HAP-1 (cell line): ENCODE measurements around the gene HSPB7.
"Not testable (repeated sequence)": the region's sequence is repeated elsewhere in the genome, so short reads cannot be mapped to it uniquely, and the experiment has no call there.

Source experiments
- DNase-seq, 2 experiments: peaks; one replicate each; pipeline ENCODE4 v3.0.0-alpha.2; 2016 to 2020; ENCODE audit warnings: low spot score in 2 of 2
- H3K27me3 ChIP-seq: fragments of 250-450 bp; sonication (Bioruptor Pico); 2 replicates; pipeline ENCODE4 v1.5.1; 2020; ENCODE audit warnings: low read depth, mild to moderate bottlenecking, moderate library complexity
- H3K36me3 ChIP-seq: fragments of 250-450 bp; sonication (Bioruptor Pico); replicated peaks from 2 replicates; pipeline ENCODE4 v1.5.1; 2020; ENCODE audit warnings: mild to moderate bottlenecking
- H3K4me1 ChIP-seq: fragments of 250-450 bp; sonication (Bioruptor Pico); 2 replicates; pipeline ENCODE4 v1.5.1; 2020; ENCODE audit warnings: mild to moderate bottlenecking
- H3K4me3 ChIP-seq: fragments of 250-450 bp; sonication (Bioruptor Pico); 2 replicates; pipeline ENCODE4 v1.5.1; 2020; ENCODE audit warnings: mild to moderate bottlenecking, moderate library complexity
- H3K9me3 ChIP-seq: fragments of 250-450 bp; sonication (Bioruptor Pico); 2 replicates; pipeline ENCODE4 v1.5.1; 2020; ENCODE audit warnings: mild to moderate bottlenecking, moderate library complexity
- in situ Hi-C: fragments of 300-500 bp; cut with MboI; formaldehyde crosslinking; loops from 3 replicates; pipeline ENCODE4 v1.14.3; 2020; ENCODE audit warnings: low sequenced_read_pairs, inconsistent platforms, mixed read lengths

HSPB7 gene

GRCh38 chr1:15981679-15982078, 36.2 kb downstream of the HSPB7 start:
- Histone ChIP-seq H3K27me3 (no peaks in the 10 kb centered on the region), H3K36me3 (no peaks in the 10 kb centered on the region), H3K4me1 (no peaks in the 10 kb centered on the region), H3K4me3 (no peak overlapping the region), H3K9me3 (peaks cover 3% of the 10 kb centered on the region)
- no peak for DNase-seq
- in situ Hi-C loops: no loop called here

- H3K9me3 ChIP-seq, in situ Hi-C loops: not testable (repeated sequence)
These were observed 39.9 kb downstream of the HSPB7 start for GRCh38 chr1:15977947-15978346.

GRCh38 chr1:15975805-15976680, 41.8 kb downstream of the HSPB7 start, which contains the start of gene ZBTB17:
TSS of gene ZBTB17 (minus strand) at chr1:15976101. CDS start at chr1:15948495, 27,606 bp downstream.
- peaks cover 4% of the 10 kb centered on the region; the same call in 1 of the 2 replicates for H3K9me3 ChIP-seq
- peak; percentile 92 to 95 for DNase-seq
- H3K4me1 ChIP-seq: peaks cover 12% of the 10 kb centered on the region
- H3K36me3 ChIP-seq: peaks cover 12% of the 10 kb centered on the region
- in situ Hi-C loops: no loop called here
- H3K4me3 ChIP-seq: peak within 1 kb of the TSS; percentile 97
- H3K27me3 ChIP-seq: no peaks in the 10 kb centered on the region

More at GRCh38 chr1:15977947-15978346, 39.9 kb downstream of the HSPB7 start:
- not testable (repeated sequence) for H3K4me3 ChIP-seq, H3K36me3 ChIP-seq, DNase-seq, H3K27me3 ChIP-seq
- H3K4me1 ChIP-seq: peaks cover 12% of the 10 kb centered on the region

GRCh38 chr1:15975358-15975804, 42.5 kb downstream of the HSPB7 start:
- peak; percentile 54 to 82 for DNase-seq
- Histone ChIP-seq H3K27me3 (no peaks in the 10 kb centered on the region), H3K36me3 (peaks cover 12% of the 10 kb centered on the region), H3K9me3 (peaks cover 4% of the 10 kb centered on the region; the same call in 1 of the 2 replicates), H3K4me3 (peak overlapping the region; percentile 97), H3K4me1 (peaks cover 12% of the 10 kb centered on the region)
- in situ Hi-C loops: no loop called here

GRCh38 chr1:15974855-15975254, 43.0 kb downstream of the HSPB7 start:
- in situ Hi-C loops: no loop called here
- H3K9me3 ChIP-seq: peaks cover 4% of the 10 kb centered on the region; the same call in 1 of the 2 replicates
- DNase-seq: no peak
- peak overlapping the region; percentile 97 for H3K4me3 ChIP-seq
- H3K36me3 ChIP-seq: peaks cover 13% of the 10 kb centered on the region
- no peaks in the 10 kb centered on the region for H3K27me3 ChIP-seq
- H3K4me1 ChIP-seq: peaks cover 12% of the 10 kb centered on the region

GRCh38 chr1:15973772-15974171, 44.1 kb downstream of the HSPB7 start:
- in situ Hi-C loops: no loop called here
- Histone ChIP-seq H3K4me3 (no peak overlapping the region), H3K4me1 (peaks cover 12% of the 10 kb centered on the region), H3K27me3 (no peaks in the 10 kb centered on the region), H3K9me3 (peaks cover 13% of the 10 kb centered on the region; the same call in 1 of the 2 replicates), H3K36me3 (peaks cover 19% of the 10 kb centered on the region)
- DNase-seq: no peak

GRCh38 chr1:15972409-15972808, 45.4 kb downstream of the HSPB7 start:
- no peak for DNase-seq
- H3K4me1 ChIP-seq: peaks cover 12% of the 10 kb centered on the region
- in situ Hi-C loops: no loop called here

GRCh38 chr1:15970911-15971310, 46.9 kb downstream of the HSPB7 start:
- Histone ChIP-seq H3K36me3 (peaks cover 22% of the 10 kb centered on the region), H3K9me3 (peaks cover 9% of the 10 kb centered on the region; the same call in 1 of the 2 replicates), H3K4me1 (peaks cover 6% of the 10 kb centered on the region; the same call in 1 of the 2 replicates), H3K27me3 (no peaks in the 10 kb centered on the region), H3K4me3 (no peak overlapping the region)
- in situ Hi-C loops: no loop called here
- no peak for DNase-seq

More at GRCh38 chr1:15972409-15972808, 45.4 kb downstream of the HSPB7 start:
- Histone ChIP-seq H3K9me3 (peaks cover 13% of the 10 kb centered on the region; the same call in 1 of the 2 replicates), H3K36me3 (peaks cover 22% of the 10 kb centered on the region), H3K4me3 (no peak overlapping the region), H3K27me3 (no peaks in the 10 kb centered on the region)

- no peak overlapping the region for H3K4me3 ChIP-seq
- H3K4me1 ChIP-seq: no peaks in the 10 kb centered on the region; the same call in 1 of the 2 replicates
- in situ Hi-C loops: no loop called here
- DNase-seq: no peak
- H3K36me3 ChIP-seq: peaks cover 22% of the 10 kb centered on the region
- H3K27me3 ChIP-seq: no peaks in the 10 kb centered on the region
- H3K9me3 ChIP-seq: peaks cover 9% of the 10 kb centered on the region; the same call in 1 of the 2 replicates
These were observed 48.4 kb downstream of the HSPB7 start for GRCh38 chr1:15969321-15969880.

GRCh38 chr1:15968172-15968571, 49.7 kb downstream of the HSPB7 start:
- peaks cover 21% of the 10 kb centered on the region for H3K36me3 ChIP-seq
- no peak overlapping the region for H3K4me3 ChIP-seq
- in situ Hi-C loops: no loop called here

GRCh38 chr1:15966956-15967344, 50.9 kb downstream of the HSPB7 start:
- DNase-seq: no peak
- no peaks in the 10 kb centered on the region; the same call in 1 of the 2 replicates for H3K4me1 ChIP-seq
- peaks cover 9% of the 10 kb centered on the region; the same call in 1 of the 2 replicates for H3K9me3 ChIP-seq
- in situ Hi-C loops: no loop called here
- peaks cover 11% of the 10 kb centered on the region for H3K36me3 ChIP-seq
- no peaks in the 10 kb centered on the region for H3K27me3 ChIP-seq
- no peak overlapping the region for H3K4me3 ChIP-seq

More at GRCh38 chr1:15968172-15968571, 49.7 kb downstream of the HSPB7 start:
- no peak for DNase-seq
- Histone ChIP-seq H3K4me1 (no peaks in the 10 kb centered on the region; the same call in 1 of the 2 replicates), H3K27me3 (no peaks in the 10 kb centered on the region), H3K9me3 (peaks cover 9% of the 10 kb centered on the region; the same call in 1 of the 2 replicates)

GRCh38 chr1:15966081-15966955, 51.5 kb downstream of the HSPB7 start:
- Histone ChIP-seq H3K4me1 (no peaks in the 10 kb centered on the region; the same call in 1 of the 2 replicates), H3K4me3 (no peak overlapping the region), H3K9me3 (peaks cover 9% of the 10 kb centered on the region; the same call in 1 of the 2 replicates), H3K36me3 (peaks cover 11% of the 10 kb centered on the region), H3K27me3 (no peaks in the 10 kb centered on the region)
- in situ Hi-C loops: no loop called here
- DNase-seq: no peak

GRCh38 chr1:15965228-15965767, 52.5 kb downstream of the HSPB7 start:
- DNase-seq: no peak
- Histone ChIP-seq H3K36me3 (peaks cover 11% of the 10 kb centered on the region), H3K4me3 (no peak overlapping the region), H3K27me3 (no peaks in the 10 kb centered on the region), H3K4me1 (no peaks in the 10 kb centered on the region; the same call in 1 of the 2 replicates), H3K9me3 (peaks cover 9% of the 10 kb centered on the region; the same call in 1 of the 2 replicates)
- in situ Hi-C loops: no loop called here
